Measurements from ENCODE around the gene FBXL7. TPM values are rescaled to one million over a fixed set of nuclear protein-coding genes. Genes with fewer than 3 reads are reported as not detected.

FBXL7 gene
- total and polyA plus RNA-seq, 2 donors (not counting 1 experiment from before 2014, with no cell fraction given) = not detected

GRCh38 chr5:15940905-15941304 lies 440.9 kb downstream of the FBXL7 start:
- no peak overlapping the region for H3K4me2 ChIP-seq (replicated peaks; ENCODE audit: low read depth, low read length, poor library complexity, severe bottlenecking)
- TF ChIP-seq EZH2 (IDR thresholded peaks at IDR 0.05; ENCODE audit: borderline replicate concordance, insufficient read depth, low read depth, low read length, poor library complexity, severe bottlenecking) = no peak
- TF ChIP-seq, protein P1, sequence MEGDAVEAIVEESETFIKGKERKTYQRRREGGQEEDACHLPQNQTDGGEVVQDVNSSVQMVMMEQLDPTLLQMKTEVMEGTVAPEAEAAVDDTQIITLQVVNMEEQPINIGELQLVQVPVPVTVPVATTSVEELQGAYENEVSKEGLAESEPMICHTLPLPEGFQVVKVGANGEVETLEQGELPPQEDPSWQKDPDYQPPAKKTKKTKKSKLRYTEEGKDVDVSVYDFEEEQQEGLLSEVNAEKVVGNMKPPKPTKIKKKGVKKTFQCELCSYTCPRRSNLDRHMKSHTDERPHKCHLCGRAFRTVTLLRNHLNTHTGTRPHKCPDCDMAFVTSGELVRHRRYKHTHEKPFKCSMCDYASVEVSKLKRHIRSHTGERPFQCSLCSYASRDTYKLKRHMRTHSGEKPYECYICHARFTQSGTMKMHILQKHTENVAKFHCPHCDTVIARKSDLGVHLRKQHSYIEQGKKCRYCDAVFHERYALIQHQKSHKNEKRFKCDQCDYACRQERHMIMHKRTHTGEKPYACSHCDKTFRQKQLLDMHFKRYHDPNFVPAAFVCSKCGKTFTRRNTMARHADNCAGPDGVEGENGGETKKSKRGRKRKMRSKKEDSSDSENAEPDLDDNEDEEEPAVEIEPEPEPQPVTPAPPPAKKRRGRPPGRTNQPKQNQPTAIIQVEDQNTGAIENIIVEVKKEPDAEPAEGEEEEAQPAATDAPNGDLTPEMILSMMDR (IDR thresholded peaks at IDR 0.05) = no peak
- Mint-ChIP-seq H3K27me3 (no peaks in the 10 kb centered on the region), H3K9me3 (ENCODE audit: insufficient read depth) (peaks cover 5% of the 10 kb centered on the region), H3K27ac (no peak overlapping the region), H3K4me1 (no peaks in the 10 kb centered on the region), H3K4me3 (no peak overlapping the region)
- no peak overlapping the region for H3K4me3 ChIP-seq (ENCODE audit: control extremely low read depth in 1 of 5, extremely low read depth in 1 of 5, insufficient read depth in 1 of 5, low read depth in 2 of 5, low read length in 4 of 5)
- intact Hi-C loops (cut with micrococcal nuclease) = no loop called here
- no peaks in the 10 kb centered on the region for H3K79me2 ChIP-seq (ENCODE audit: control insufficient read depth, insufficient read depth, low read length)
- H2AFZ ChIP-seq (ENCODE audit: insufficient read depth, low read depth, low read length, poor library complexity, severe bottlenecking) = no peak overlapping the region
- peaks cover 0 to 17% (median 0%) of the 10 kb centered on the region in 3 donors for H3K9me3 ChIP-seq (ENCODE audit: control extremely low read depth in 1 of 3, control insufficient read depth in 2 of 3, insufficient read depth in 1 of 3, low read length in 2 of 3)
- H3K27me3 ChIP-seq (replicated peaks in 1 of 4; ENCODE audit: control extremely low read depth in 1 of 4, control insufficient read depth in 3 of 4, insufficient read depth in 4 of 4, low read length in 3 of 4) = no peaks in the 10 kb centered on the region
- WGBS (ENCODE audit: insufficient coverage) = no CpG with 5 or more reads among the region's 3 CpGs
- CTCF ChIA-PET = no interaction called here
- H3K36me3 ChIP-seq (replicated peaks in 1 of 2; ENCODE audit: control extremely low read depth in 1 of 2, control insufficient read depth in 1 of 2, extremely low read depth in 1 of 2, insufficient read depth in 2 of 2, low read length in 1 of 2) = no peaks in the 10 kb centered on the region
- no peaks in the 10 kb centered on the region for H3K4me1 ChIP-seq (ENCODE audit: control insufficient read depth in 2 of 2, insufficient read depth in 2 of 2, low read length in 2 of 2)
- DNase-seq (no peak), ATAC-seq (ENCODE audit: low read depth) (no peak)
- no peak overlapping the region for H3K9ac ChIP-seq (ENCODE audit: low read length)
- H4K20me1 ChIP-seq (ENCODE audit: control insufficient read depth, insufficient read depth, low read length, poor library complexity, severe bottlenecking) = no peaks in the 10 kb centered on the region
- POLR2A ChIA-PET = no interaction called here
- no peak overlapping the region for H3K27ac ChIP-seq (ENCODE audit: low read length in 2 of 2)

- Mint-ChIP-seq H3K27ac (no peak overlapping the region), H3K9me3 (ENCODE audit: insufficient read depth) (peaks cover 2% of the 10 kb centered on the region), H3K4me3 (no peak overlapping the region), H3K27me3 (no peaks in the 10 kb centered on the region), H3K4me1 (no peaks in the 10 kb centered on the region)
- no CpG with 5 or more reads among the region's 2 CpGs for WGBS (ENCODE audit: insufficient coverage)
- H3K4me3 ChIP-seq (ENCODE audit: control extremely low read depth in 1 of 5, extremely low read depth in 1 of 5, insufficient read depth in 1 of 5, low read depth in 2 of 5, low read length in 4 of 5) = no peak overlapping the region
- ChIA-PET POLR2A (no interaction called here), CTCF (no interaction called here)
- ATAC-seq (ENCODE audit: low read depth) (no peak), DNase-seq (no peak)
- no peak overlapping the region for H2AFZ ChIP-seq (ENCODE audit: insufficient read depth, low read depth, low read length, poor library complexity, severe bottlenecking)
- intact Hi-C loops (cut with micrococcal nuclease) = no loop called here
- H4K20me1 ChIP-seq (ENCODE audit: control insufficient read depth, insufficient read depth, low read length, poor library complexity, severe bottlenecking) = no peaks in the 10 kb centered on the region
- no peaks in the 10 kb centered on the region for H3K27me3 ChIP-seq (replicated peaks in 1 of 4; ENCODE audit: control extremely low read depth in 1 of 4, control insufficient read depth in 3 of 4, insufficient read depth in 4 of 4, low read length in 3 of 4)
- H3K36me3 ChIP-seq (replicated peaks in 1 of 2; ENCODE audit: control extremely low read depth in 1 of 2, control insufficient read depth in 1 of 2, extremely low read depth in 1 of 2, insufficient read depth in 2 of 2, low read length in 1 of 2) = no peaks in the 10 kb centered on the region
- no peaks in the 10 kb centered on the region for H3K79me2 ChIP-seq (ENCODE audit: control insufficient read depth, insufficient read depth, low read length)
- no peak overlapping the region for H3K27ac ChIP-seq (ENCODE audit: low read length in 2 of 2)
- TF ChIP-seq EZH2 (IDR thresholded peaks at IDR 0.05; ENCODE audit: borderline replicate concordance, insufficient read depth, low read depth, low read length, poor library complexity, severe bottlenecking) = no peak
- TF ChIP-seq, protein P1 (IDR thresholded peaks at IDR 0.05) = no peak
- no peak overlapping the region for H3K9ac ChIP-seq (ENCODE audit: low read length)
- no peaks in the 10 kb centered on the region for H3K9me3 ChIP-seq (ENCODE audit: control extremely low read depth in 1 of 3, control insufficient read depth in 2 of 3, insufficient read depth in 1 of 3, low read length in 2 of 3)
- no peak overlapping the region for H3K4me2 ChIP-seq (replicated peaks; ENCODE audit: low read depth, low read length, poor library complexity, severe bottlenecking)
- no peaks in the 10 kb centered on the region for H3K4me1 ChIP-seq (ENCODE audit: control insufficient read depth in 2 of 2, insufficient read depth in 2 of 2, low read length in 2 of 2)
Measured at GRCh38 chr5:15943487-15943886, 443.5 kb downstream of the FBXL7 start.

Measured in B cell (primary cell).